Gastrocnemius medialis (tissue), 4 donors: ENCODE data around the gene CDH4. TPM values are rescaled to one million over a fixed set of nuclear protein-coding genes. Genes with fewer than 3 reads are reported as not detected.
"Not testable (repeated sequence)": the region's sequence is repeated elsewhere in the genome, so short reads cannot be mapped to it uniquely, and the experiment has no call there.

Experiments
- ATAC-seq, 2 donors: fragments of 150-250 bp; one replicate each; pipeline ENCODE4 v1.9.1; 2016
- DNase-seq, 2 donors: peaks; one replicate each; pipeline ENCODE4 v3.0.0-alpha.2; 2019
- H3K27ac ChIP-seq, 4 donors: fragments of 200-600 bp; sonication (generic); 1 replicate in 1 of 4; 2 replicates in 3 of 4; pipeline ENCODE4 v1.5.1; 2016 to 2018; ENCODE audit warnings: mild to moderate bottlenecking in 2 of 4, moderate library complexity in 1 of 4
- H3K27me3 ChIP-seq, 3 donors: fragments of 200-600 bp; sonication (generic) in 2 of 3; 1 replicate in 1 of 3; 2 replicates in 2 of 3; pipeline versions ENCODE4 v1.5.1 to v1.6.0; 2016 to 2019; ENCODE audit warnings: mild to moderate bottlenecking in 1 of 3, moderate library complexity in 1 of 3
- H3K36me3 ChIP-seq, 2 donors: fragments of 200-600 bp; sonication (generic) in 1 of 2; one replicate each; pipeline ENCODE4 v1.5.1; 2017 to 2018
- H3K4me1 ChIP-seq, 2 donors: fragments of 200-600 bp; sonication (generic) in 1 of 2; one replicate each; pipeline ENCODE4 v1.5.1; 2016 to 2017; ENCODE audit warnings: mild to moderate bottlenecking in 2 of 2
- H3K4me3 ChIP-seq, 4 donors: fragments of 200-600 bp; sonication (generic) in 3 of 4; 1 replicate in 1 of 4; 2 replicates in 3 of 4; pipeline ENCODE4 v1.5.1; 2016 to 2019; ENCODE audit warnings: mild to moderate bottlenecking in 2 of 4
- H3K9me3 ChIP-seq, 3 donors: fragments of 200-600 bp; sonication (generic) in 2 of 3; 1 replicate in 1 of 3; 2 replicates in 2 of 3; pipeline ENCODE4 v1.5.1; 2016 to 2019
- CTCF ChIP-seq, 5 experiments: fragments of 450-650 bp in 3 of 5; fragments of 200-600 bp in 2 of 5; sonication (generic) in 2 of 5; IDR thresholded peaks in 4 of 5; conservative IDR thresholded peaks in 1 of 5; 1 replicate in 4 of 5; 2 replicates in 1 of 5; pipeline ENCODE4 v1.5.1; 2016 to 2019; ENCODE audit warnings: antibody characterized with exemption in 5 of 5, mild to moderate bottlenecking in 3 of 5, moderate library complexity in 3 of 5
- POLR2A ChIP-seq, 2 donors: fragments of 450-650 bp; IDR thresholded peaks; one replicate each; pipeline ENCODE4 v1.6.1; 2017; ENCODE audit warnings: antibody characterized with exemption in 2 of 2, mild to moderate bottlenecking in 2 of 2, moderate library complexity in 2 of 2
- in situ Hi-C, 4 donors: fragments of 200-750 bp; cut with MboI; loops; one replicate each; pipeline versions ENCODE4 v1.15.0 to v1.8.0; 2017; ENCODE audit warnings: low sequenced_read_pairs in 4 of 4
- intact Hi-C: fragments of 100-400 bp; cut with DNase I; formaldehyde crosslinking; loops from one replicate; pipeline ENCODE4 v1.15.1; 2023; ENCODE audit warnings: low total_unique reads
- total RNA-seq, 4 donors: library from RNA; depleted of rRNA; stranded (reverse); fragments of >200 nt; gene quantifications; one replicate each; pipeline versions ENCODE4 v1.1.0 to v1.2.3, GENCODE V29; 2016

The CDH4 gene
- total RNA-seq, 4 donors from 2014 or later = 0.38 to 1.2 (median 0.86) TPM

- no peaks in the 10 kb centered on the region for H3K27me3 ChIP-seq
- DNase-seq (no peak), ATAC-seq (no peak)
- H3K9me3 ChIP-seq = no peaks in the 10 kb centered on the region
- no peak overlapping the region for H3K4me3 ChIP-seq
- TF ChIP-seq CTCF (IDR thresholded peaks at IDR 0.05 in 4 of 5, conservative IDR thresholded peaks at IDR 0.05 in 1 of 5) (peak in 4 of 5 experiments; percentile 24 to 59 (median 37)), POLR2A (IDR thresholded peaks at IDR 0.05) (no peak)
- no peaks in the 10 kb centered on the region for H3K36me3 ChIP-seq
- in situ Hi-C loops (no loop called here), intact Hi-C loops (loop anchor here (10.0 kb wide), 1 partner anchor 1208 kb away; no protein-coding TSS in a partner anchor)
- H3K27ac ChIP-seq = no peak overlapping the region
- no peaks in the 10 kb centered on the region for H3K4me1 ChIP-seq
These were observed 11.1 kb downstream of the CDH4 start for GRCh38 chr20:61263084-61263695.

GRCh38 chr20:61263938-61264337 is 11.9 kb downstream of the CDH4 start:
- Histone ChIP-seq H3K9me3 (no peaks in the 10 kb centered on the region), H3K4me1 (no peaks in the 10 kb centered on the region), H3K36me3 (no peaks in the 10 kb centered on the region), H3K27me3 (no peaks in the 10 kb centered on the region), H3K27ac (no peak overlapping the region), H3K4me3 (no peak overlapping the region)
- ATAC-seq = no peak
- intact Hi-C loops = loop anchor here (10.0 kb wide), 1 partner anchor 1209 kb away; no protein-coding TSS in a partner anchor
- in situ Hi-C loops = no loop called here
- no peak for DNase-seq
- TF ChIP-seq CTCF (IDR thresholded peaks at IDR 0.05 in 4 of 5, conservative IDR thresholded peaks at IDR 0.05 in 1 of 5) = no peak
- TF ChIP-seq POLR2A (IDR thresholded peaks at IDR 0.05) = no peak

- ATAC-seq (no peak), DNase-seq (no peak)
- intact Hi-C loops (loop anchor here (10.0 kb wide), 1 partner anchor 1212 kb away; no protein-coding TSS in a partner anchor), in situ Hi-C loops (no loop called here)
- Histone ChIP-seq H3K4me3 (no peak overlapping the region), H3K27me3 (no peaks in the 10 kb centered on the region), H3K4me1 (no peaks in the 10 kb centered on the region), H3K9me3 (no peaks in the 10 kb centered on the region), H3K27ac (no peak overlapping the region), H3K36me3 (no peaks in the 10 kb centered on the region)
- no peak for TF ChIP-seq CTCF (IDR thresholded peaks at IDR 0.05 in 4 of 5, conservative IDR thresholded peaks at IDR 0.05 in 1 of 5)
- no peak for TF ChIP-seq POLR2A (IDR thresholded peaks at IDR 0.05)
These were observed 15.2 kb downstream of the CDH4 start for GRCh38 chr20:61267241-61267640.

- Histone ChIP-seq H3K27me3 (no peaks in the 10 kb centered on the region), H3K4me1 (no peaks in the 10 kb centered on the region), H3K4me3 (no peak overlapping the region), H3K9me3 (no peaks in the 10 kb centered on the region), H3K27ac (no peak overlapping the region), H3K36me3 (no peaks in the 10 kb centered on the region)
- DNase-seq (no peak), ATAC-seq (no peak)
- intact Hi-C loops = loop anchor here (10.0 kb wide), 1 partner anchor 1213 kb away; no protein-coding TSS in a partner anchor
- in situ Hi-C loops = no loop called here
- TF ChIP-seq POLR2A (IDR thresholded peaks at IDR 0.05) = no peak
These were observed 16.0 kb downstream of the CDH4 start for GRCh38 chr20:61268024-61268423.

GRCh38 chr20:61271312-61272231 is 19.5 kb downstream of the CDH4 start:
- intact Hi-C loops = no loop called here
- TF ChIP-seq POLR2A (IDR thresholded peaks at IDR 0.05) (no peak), CTCF (IDR thresholded peaks at IDR 0.05 in 4 of 5, conservative IDR thresholded peaks at IDR 0.05 in 1 of 5) (no peak)
- no peaks in the 10 kb centered on the region for H3K9me3 ChIP-seq
- ATAC-seq (no peak), DNase-seq (no peak)
- no peak overlapping the region for H3K27ac ChIP-seq
- in situ Hi-C loops = no loop called here
- no peaks in the 10 kb centered on the region for H3K36me3 ChIP-seq
- no peaks in the 10 kb centered on the region for H3K4me1 ChIP-seq
- H3K27me3 ChIP-seq = no peaks in the 10 kb centered on the region
- no peak overlapping the region for H3K4me3 ChIP-seq

- ATAC-seq, in situ Hi-C loops, intact Hi-C loops, H3K4me3 ChIP-seq, H3K27ac ChIP-seq, DNase-seq, H3K27me3 ChIP-seq, H3K36me3 ChIP-seq, H3K9me3 ChIP-seq, H3K4me1 ChIP-seq: not testable (repeated sequence)
These were observed 21.0 kb downstream of the CDH4 start for GRCh38 chr20:61273024-61273423.

GRCh38 chr20:61273666-61274065 is 21.6 kb downstream of the CDH4 start:
- in situ Hi-C loops, H3K36me3 ChIP-seq, H3K9me3 ChIP-seq, H3K4me3 ChIP-seq, ATAC-seq, DNase-seq, H3K27me3 ChIP-seq, H3K27ac ChIP-seq, intact Hi-C loops, H3K4me1 ChIP-seq: not testable (repeated sequence)
